ENCODE data around the gene RRP1B. TPM values are rescaled to one million over a fixed set of nuclear protein-coding genes. Genes with fewer than 3 reads are reported as not detected.
A peak's percentile ranks its signal among the peaks of the same experiment; 100 is the strongest.
"Not testable (repeated sequence)": the region's sequence is repeated elsewhere in the genome, so short reads cannot be mapped to it uniquely, and the experiment has no call there.

RRP1B gene
- total RNA-seq, 1 donor from 2014 or later = 66.2 TPM

DNA sequence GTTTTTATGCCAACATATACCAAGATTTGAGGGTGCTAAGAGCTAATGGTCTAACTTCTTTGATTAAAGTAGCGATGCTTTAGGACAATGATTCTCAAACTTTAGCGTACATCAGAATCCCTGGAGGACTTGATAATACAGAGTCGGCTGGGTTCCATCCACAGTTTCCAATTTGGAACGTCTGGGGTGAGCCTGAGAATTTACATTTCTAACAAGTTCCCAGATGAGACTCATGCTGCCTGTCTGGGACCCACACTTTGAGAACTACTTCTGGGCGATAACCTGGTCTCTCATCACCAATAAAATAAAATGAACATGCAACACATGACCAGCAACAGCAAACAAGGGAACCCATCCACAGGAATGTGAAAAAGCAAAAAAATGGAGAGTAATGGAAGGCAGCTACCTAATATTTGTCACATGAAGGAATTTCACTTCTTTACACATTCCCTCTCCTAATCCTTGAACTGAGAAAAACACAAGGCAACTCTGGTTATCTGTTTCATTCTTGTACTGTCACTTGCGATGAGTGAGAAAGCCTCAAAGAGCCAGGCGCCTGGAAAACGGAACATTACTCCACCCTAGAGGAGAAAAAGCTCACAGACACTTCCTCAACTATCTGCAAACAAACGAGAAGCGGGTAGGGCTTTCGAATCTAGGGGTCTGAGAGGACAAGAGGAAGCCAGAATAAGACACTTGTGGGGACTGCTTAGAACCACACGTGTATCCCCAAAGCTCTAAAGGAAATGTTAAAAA lies 14.0 kb upstream of the RRP1B start:
- Mint-ChIP-seq H3K27ac (no peak overlapping the region), H3K4me3 (ENCODE audit: low read depth) (no peak overlapping the region), H3K36me3 (ENCODE audit: low read depth) (no peaks in the 10 kb centered on the region), H3K9me3 (no peaks in the 10 kb centered on the region), H3K27me3 (ENCODE audit: low read depth) (peaks cover 8% of the 10 kb centered on the region), H3K4me1 (ENCODE audit: low read depth) (peaks cover 17% of the 10 kb centered on the region)
- intact Hi-C loops (cut with micrococcal nuclease) = no loop called here
- no peak for DNase-seq (ENCODE audit: low spot score)

GRCh38 chr21:43645976-43646375 lies 13.4 kb upstream of the RRP1B start:
- peaks cover 17% of the 10 kb centered on the region for H3K4me1 Mint-ChIP-seq (ENCODE audit: low read depth)
- no peaks in the 10 kb centered on the region for H3K9me3 Mint-ChIP-seq
- no peak for DNase-seq (ENCODE audit: low spot score)
- H3K4me3 Mint-ChIP-seq (ENCODE audit: low read depth) = no peak overlapping the region
- peaks cover 8% of the 10 kb centered on the region for H3K27me3 Mint-ChIP-seq (ENCODE audit: low read depth)
- no peaks in the 10 kb centered on the region for H3K36me3 Mint-ChIP-seq (ENCODE audit: low read depth)
- intact Hi-C loops (cut with micrococcal nuclease) = no loop called here
- no peak overlapping the region for H3K27ac Mint-ChIP-seq

- no peaks in the 10 kb centered on the region for H3K36me3 Mint-ChIP-seq (ENCODE audit: low read depth)
- intact Hi-C loops (cut with micrococcal nuclease) = no loop called here
These were observed 12.7 kb upstream of the RRP1B start for GRCh38 chr21:43646550-43647260.

DNA sequence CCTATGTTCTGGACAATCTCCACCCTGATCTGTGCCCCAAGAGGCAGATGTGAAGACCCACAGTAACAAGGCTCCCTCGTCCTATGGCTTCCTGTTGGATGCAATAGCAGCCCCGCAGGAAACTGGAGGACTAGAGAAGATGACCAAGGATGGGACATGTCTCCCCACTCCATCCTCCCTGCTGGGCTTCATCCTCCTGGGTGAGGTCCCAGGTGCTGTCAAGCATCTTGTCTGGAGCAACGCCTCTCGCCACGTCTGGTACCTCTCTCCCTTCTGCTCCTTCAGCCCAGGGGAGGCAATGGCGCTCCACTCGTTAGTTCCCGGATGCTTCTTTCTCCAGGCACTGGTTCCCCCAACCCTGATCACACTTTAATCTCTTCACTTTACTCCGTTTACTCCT lies 11.2 kb upstream of the RRP1B start:
- intact Hi-C loops (cut with micrococcal nuclease) = no loop called here
- Mint-ChIP-seq H3K9me3 (no peaks in the 10 kb centered on the region), H3K4me1 (ENCODE audit: low read depth) (peaks cover 17% of the 10 kb centered on the region), H3K36me3 (ENCODE audit: low read depth) (no peaks in the 10 kb centered on the region), H3K27me3 (ENCODE audit: low read depth) (peaks cover 16% of the 10 kb centered on the region), H3K27ac (no peak overlapping the region), H3K4me3 (ENCODE audit: low read depth) (no peak overlapping the region)
- no peak for DNase-seq (ENCODE audit: low spot score)

More at GRCh38 chr21:43646550-43647260, 12.7 kb upstream of the RRP1B start:
- Mint-ChIP-seq H3K27me3 (ENCODE audit: low read depth) (peaks cover 13% of the 10 kb centered on the region), H3K27ac (no peak overlapping the region), H3K4me3 (ENCODE audit: low read depth) (no peak overlapping the region), H3K9me3 (no peaks in the 10 kb centered on the region), H3K4me1 (ENCODE audit: low read depth) (peaks cover 17% of the 10 kb centered on the region)
- peak; percentile 75 for DNase-seq (ENCODE audit: low spot score)

DNA sequence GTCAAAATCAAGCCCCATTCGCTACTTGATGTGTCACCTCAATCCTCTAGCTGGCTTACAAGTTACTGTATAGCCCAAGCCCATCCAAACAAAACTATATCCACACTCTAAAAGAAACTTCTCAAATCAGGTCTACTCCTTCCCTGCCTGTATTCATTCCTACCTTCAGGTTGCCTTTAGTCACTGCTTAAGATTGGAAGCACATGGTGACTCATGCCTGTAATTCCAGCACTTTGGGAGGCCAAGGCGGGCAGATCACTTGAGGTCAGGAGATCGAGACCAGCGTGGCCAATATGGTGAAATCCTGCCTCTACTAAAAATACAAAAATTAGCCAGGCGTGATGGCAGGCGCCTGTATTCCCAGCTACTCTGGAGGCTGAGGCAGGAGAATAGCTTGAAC lies 7.4 kb upstream of the RRP1B start:
- H3K36me3 Mint-ChIP-seq (ENCODE audit: low read depth); DNase-seq (ENCODE audit: low spot score); H3K9me3 Mint-ChIP-seq; H3K4me3 Mint-ChIP-seq (ENCODE audit: low read depth); H3K27ac Mint-ChIP-seq; H3K4me1 Mint-ChIP-seq (ENCODE audit: low read depth): not testable (repeated sequence)
- peaks cover 16% of the 10 kb centered on the region for H3K27me3 Mint-ChIP-seq (ENCODE audit: low read depth)
- intact Hi-C loops (cut with micrococcal nuclease) = loop anchor here (10.0 kb wide), 1 partner anchor 677 kb away; the partner anchor contains the start of gene PKNOX1

GRCh38 chr21:43652616-43653015 lies 6.7 kb upstream of the RRP1B start:
- H3K4me3 Mint-ChIP-seq (ENCODE audit: low read depth) = no peak overlapping the region
- H3K9me3 Mint-ChIP-seq = no peaks in the 10 kb centered on the region

GRCh38 chr21:43653626-43654025 lies 5.7 kb upstream of the RRP1B start:
- no peak overlapping the region for H3K4me3 Mint-ChIP-seq (ENCODE audit: low read depth)
- intact Hi-C loops (cut with micrococcal nuclease) = loop anchor here (10.0 kb wide), 1 partner anchor 679 kb away; the partner anchor contains the start of gene PKNOX1
- peaks cover 9% of the 10 kb centered on the region for H3K27me3 Mint-ChIP-seq (ENCODE audit: low read depth)
- H3K4me1 Mint-ChIP-seq (ENCODE audit: low read depth) = peaks cover 6% of the 10 kb centered on the region
- no peak overlapping the region for H3K27ac Mint-ChIP-seq
- H3K9me3 Mint-ChIP-seq = no peaks in the 10 kb centered on the region
- no peaks in the 10 kb centered on the region for H3K36me3 Mint-ChIP-seq (ENCODE audit: low read depth)
- DNase-seq (ENCODE audit: low spot score) = no peak

More at GRCh38 chr21:43652616-43653015, 6.7 kb upstream of the RRP1B start:
- no peaks in the 10 kb centered on the region for H3K36me3 Mint-ChIP-seq (ENCODE audit: low read depth)
- peaks cover 16% of the 10 kb centered on the region for H3K27me3 Mint-ChIP-seq (ENCODE audit: low read depth)
- DNase-seq (ENCODE audit: low spot score) = no peak
- H3K4me1 Mint-ChIP-seq (ENCODE audit: low read depth) = peaks cover 6% of the 10 kb centered on the region
- H3K27ac Mint-ChIP-seq = no peak overlapping the region
- intact Hi-C loops (cut with micrococcal nuclease) = loop anchor here (10.0 kb wide), 1 partner anchor 678 kb away; the partner anchor contains the start of gene PKNOX1

DNA sequence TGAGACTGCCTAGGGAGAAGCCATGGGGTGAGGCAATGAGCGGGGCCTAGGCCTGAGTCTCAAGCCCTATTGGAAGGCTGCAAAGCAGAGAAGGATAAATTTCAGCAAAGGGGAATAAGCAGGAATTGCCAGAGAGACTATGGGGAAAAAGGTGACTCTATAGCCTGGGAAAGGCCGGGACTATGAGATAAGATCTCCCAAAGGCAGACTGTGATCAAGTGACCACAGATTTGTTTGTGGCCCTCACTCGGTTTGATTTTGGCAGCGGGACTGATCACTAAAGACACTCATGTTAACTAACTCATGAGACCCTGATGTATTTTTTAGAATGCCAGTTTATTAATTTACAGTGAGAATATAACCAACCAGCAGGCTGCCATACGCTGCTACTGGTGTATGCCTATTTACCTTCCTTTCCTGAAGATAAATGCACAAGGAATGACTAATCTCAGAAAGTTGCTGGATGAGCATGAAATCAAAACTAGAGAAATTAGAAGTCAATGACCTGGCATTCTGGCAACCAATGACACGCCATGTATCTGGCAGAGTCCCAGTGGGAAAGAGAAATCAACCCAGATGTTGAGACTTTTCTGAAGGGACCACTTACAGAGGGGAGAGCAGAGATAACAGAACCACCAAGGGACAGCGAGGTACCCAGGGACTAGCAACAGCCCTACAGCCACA lies 4.4 kb upstream of the RRP1B start:
- H3K4me3 Mint-ChIP-seq (ENCODE audit: low read depth) = no peak overlapping the region
- no peaks in the 10 kb centered on the region for H3K9me3 Mint-ChIP-seq
- H3K36me3 Mint-ChIP-seq (ENCODE audit: low read depth) = peaks cover 1% of the 10 kb centered on the region
- peaks cover 8% of the 10 kb centered on the region for H3K4me1 Mint-ChIP-seq (ENCODE audit: low read depth)
- peaks cover 7% of the 10 kb centered on the region for H3K27me3 Mint-ChIP-seq (ENCODE audit: low read depth)
- no peak for DNase-seq (ENCODE audit: low spot score)
- no peak overlapping the region for H3K27ac Mint-ChIP-seq
- intact Hi-C loops (cut with micrococcal nuclease) = loop anchor here (10.0 kb wide), 1 partner anchor 680 kb away; the partner anchor contains the start of gene PKNOX1

GRCh38 chr21:43657355-43658087 lies 1.8 kb upstream of the RRP1B start:
- Mint-ChIP-seq H3K36me3 (ENCODE audit: low read depth) (peaks cover 26% of the 10 kb centered on the region), H3K4me1 (ENCODE audit: low read depth) (peaks cover 29% of the 10 kb centered on the region), H3K27me3 (ENCODE audit: low read depth) (no peaks in the 10 kb centered on the region), H3K4me3 (ENCODE audit: low read depth) (no peak overlapping the region), H3K9me3 (no peaks in the 10 kb centered on the region), H3K27ac (no peak overlapping the region)
- DNase-seq (ENCODE audit: low spot score) = no peak
- intact Hi-C loops (cut with micrococcal nuclease) = loop anchor here (10.0 kb wide), 1 partner anchor 683 kb away; the partner anchor contains the start of gene PKNOX1

DNA sequence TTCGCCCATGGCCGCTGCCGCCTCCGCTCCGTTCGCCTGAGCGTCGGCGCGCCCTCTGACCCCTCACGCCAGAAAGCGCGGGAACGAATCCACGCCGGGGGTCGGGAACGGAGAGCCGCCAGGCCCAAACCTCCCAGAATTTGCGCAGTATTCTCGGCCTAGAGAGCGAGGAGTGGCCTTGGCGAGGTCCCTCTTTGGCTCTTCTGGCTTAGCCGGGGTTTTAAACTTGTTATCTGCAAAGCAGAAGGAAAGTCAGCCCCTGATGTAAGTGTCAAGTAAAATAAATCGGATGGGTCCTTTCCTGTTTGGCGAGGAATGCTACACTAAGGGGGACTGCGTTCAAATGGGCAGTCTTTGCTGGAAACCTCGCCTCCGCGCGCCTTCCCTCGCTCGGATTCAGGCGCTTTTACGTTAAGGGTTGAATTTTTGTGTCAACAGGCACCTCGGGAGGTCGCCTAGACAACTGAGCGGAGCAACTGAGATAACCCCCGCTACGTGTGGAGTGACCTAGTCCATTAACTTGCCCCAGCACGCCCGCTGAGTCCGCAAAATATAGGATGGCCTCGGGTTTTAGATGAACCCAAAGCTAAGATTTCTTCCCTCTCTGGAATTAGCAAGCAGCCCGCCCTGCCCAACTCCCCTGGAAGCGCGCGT lies 1.1 kb upstream of the RRP1B start:
- intact Hi-C loops (cut with micrococcal nuclease) = loop anchor here (10.0 kb wide), 1 partner anchor 683 kb away; the partner anchor contains the start of gene PKNOX1
- peaks cover 33% of the 10 kb centered on the region for H3K36me3 Mint-ChIP-seq (ENCODE audit: low read depth)
- DNase-seq (ENCODE audit: low spot score) = no peak
- no peaks in the 10 kb centered on the region for H3K9me3 Mint-ChIP-seq
- no peak overlapping the region for H3K27ac Mint-ChIP-seq
- peaks cover 36% of the 10 kb centered on the region for H3K4me1 Mint-ChIP-seq (ENCODE audit: low read depth)
- no peaks in the 10 kb centered on the region for H3K27me3 Mint-ChIP-seq (ENCODE audit: low read depth)
- no peak overlapping the region for H3K4me3 Mint-ChIP-seq (ENCODE audit: low read depth)

GRCh38 chr21:43658769-43659135 lies 608 bp upstream of the RRP1B start:
- peaks cover 38% of the 10 kb centered on the region for H3K4me1 Mint-ChIP-seq (ENCODE audit: low read depth)
- no peak for DNase-seq (ENCODE audit: low spot score)
- peak overlapping the region; percentile 90 for H3K27ac Mint-ChIP-seq
- intact Hi-C loops (cut with micrococcal nuclease) = loop anchor here (10.0 kb wide), 1 partner anchor 684 kb away; the partner anchor contains the start of gene PKNOX1
- no peaks in the 10 kb centered on the region for H3K9me3 Mint-ChIP-seq
- H3K27me3 Mint-ChIP-seq (ENCODE audit: low read depth) = no peaks in the 10 kb centered on the region
- H3K36me3 Mint-ChIP-seq (ENCODE audit: low read depth) = peaks cover 35% of the 10 kb centered on the region
- H3K4me3 Mint-ChIP-seq (ENCODE audit: low read depth) = peak overlapping the region; percentile 70

Measured in activated T-helper 2 cell treated with anti-CD3 and anti-CD28 coated beads, Interferon-gamma antibody, Interleukin-2, Interleukin-4, amounts not matched to agents 10 μg/mL and 5 μg/mL and 100 μg/mL, durations not matched to agents 14 hours and 24 hours and 36 hours (primary cell).